ENCODE measurements around the gene VPS37C.

Gene VPS37C

GRCh38 chr11:61131586-61131985 lies 29.6 kb downstream of the VPS37C start:
- DNase-seq = no peak

DNA sequence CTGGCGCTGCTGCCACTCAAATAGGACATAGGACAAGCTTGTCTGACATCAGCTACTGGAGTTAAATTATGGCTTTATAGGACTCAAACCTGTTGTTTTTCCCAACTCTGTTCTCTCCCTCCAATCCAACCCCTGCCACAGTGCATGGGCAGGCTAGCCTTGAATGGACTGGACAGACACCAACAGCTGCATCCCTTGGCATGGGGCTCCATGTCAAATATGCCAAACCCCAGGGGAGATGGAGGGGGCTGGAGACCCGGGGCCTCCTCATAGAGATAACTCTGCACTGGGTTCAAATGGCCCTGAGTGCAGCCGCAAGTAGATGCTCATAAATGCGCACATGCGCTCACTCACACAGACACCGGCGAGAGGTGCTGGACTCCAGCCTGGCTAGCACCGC lies 30.0 kb downstream of the VPS37C start:
- DNase-seq = no peak

DNA sequence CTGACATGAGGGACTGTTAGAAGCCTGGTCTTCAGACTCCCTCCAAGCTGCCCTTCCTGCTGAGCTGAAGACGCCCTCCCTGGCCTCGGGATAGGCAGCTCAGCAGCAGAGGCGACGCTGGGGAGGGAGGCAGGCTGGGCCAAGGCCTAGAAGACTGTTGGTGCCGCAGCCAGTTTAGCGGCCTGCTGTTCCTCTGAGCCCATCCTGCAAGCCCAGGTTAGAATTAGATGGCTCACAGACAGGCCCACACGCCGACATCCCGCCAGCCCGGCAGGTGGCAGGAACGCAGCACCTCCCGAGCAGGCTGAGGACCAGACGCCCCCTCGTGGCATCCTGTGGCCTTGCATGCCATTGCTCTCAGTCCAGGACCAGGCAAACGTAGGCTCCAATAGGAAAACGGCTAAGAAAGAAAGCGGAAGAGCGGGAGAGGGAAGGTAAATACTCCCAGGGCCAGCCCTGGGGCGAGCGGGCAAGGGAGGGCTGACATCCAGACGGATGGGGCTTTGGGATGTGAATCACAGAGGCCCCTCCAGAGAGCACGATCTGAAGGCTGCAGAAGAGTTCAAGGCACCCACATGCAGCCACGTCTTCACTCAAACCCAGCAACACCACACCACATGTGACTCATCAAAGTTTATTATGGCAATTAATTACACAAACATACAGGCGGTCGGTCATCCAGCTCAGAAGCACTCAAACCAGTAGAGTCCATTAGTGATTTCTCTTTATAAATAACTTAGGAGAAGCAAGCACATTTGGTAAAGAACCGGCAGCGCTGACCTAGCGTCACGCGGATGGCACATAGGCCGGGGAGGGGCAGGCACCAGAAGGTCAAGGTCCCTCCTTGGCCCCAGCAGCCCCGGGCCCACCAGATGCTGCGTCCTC lies 31.3 kb downstream of the VPS37C start:
- DNase-seq = peak; percentile 93

DNA sequence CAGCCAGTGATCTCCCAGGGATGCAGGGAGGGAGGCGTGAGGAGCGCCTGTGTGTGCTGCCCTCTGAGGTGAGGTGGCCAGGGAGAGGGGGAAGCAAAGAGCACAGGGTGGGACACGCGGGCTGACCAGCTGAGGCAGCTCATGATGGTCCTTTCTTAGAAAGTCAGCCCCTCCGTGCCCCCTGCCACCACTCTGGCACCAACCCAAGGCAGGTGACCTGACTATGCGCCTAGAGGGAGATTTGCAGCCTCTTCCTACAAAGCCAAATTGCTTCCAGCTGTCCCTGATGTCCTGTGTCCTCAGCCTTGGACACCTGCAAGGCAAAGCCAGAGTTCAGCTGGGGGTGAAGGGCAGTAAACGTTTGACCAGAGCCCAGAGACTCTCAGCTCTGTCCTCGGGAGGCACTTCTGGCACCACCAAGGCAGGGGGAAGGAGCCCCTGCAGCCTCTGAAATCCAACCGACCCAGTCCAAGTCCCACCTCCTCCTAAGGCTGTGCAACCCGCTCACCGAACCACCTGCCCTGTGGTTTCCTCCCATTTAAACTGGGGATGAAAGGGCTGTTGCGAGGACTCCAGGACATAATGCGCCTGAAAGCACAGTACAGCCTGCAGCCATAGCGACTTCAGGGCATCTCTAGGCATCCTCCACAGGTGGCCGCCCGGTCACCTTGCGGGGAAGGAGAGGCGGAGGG lies 32.1 kb downstream of the VPS37C start:
- DNase-seq = no peak

GRCh38 chr11:61127991-61128390 lies 33.2 kb downstream of the VPS37C start:
- no peak for DNase-seq

- no peak for DNase-seq
These were observed 35.0 kb downstream of the VPS37C start for GRCh38 chr11:61126256-61126655.

DNA sequence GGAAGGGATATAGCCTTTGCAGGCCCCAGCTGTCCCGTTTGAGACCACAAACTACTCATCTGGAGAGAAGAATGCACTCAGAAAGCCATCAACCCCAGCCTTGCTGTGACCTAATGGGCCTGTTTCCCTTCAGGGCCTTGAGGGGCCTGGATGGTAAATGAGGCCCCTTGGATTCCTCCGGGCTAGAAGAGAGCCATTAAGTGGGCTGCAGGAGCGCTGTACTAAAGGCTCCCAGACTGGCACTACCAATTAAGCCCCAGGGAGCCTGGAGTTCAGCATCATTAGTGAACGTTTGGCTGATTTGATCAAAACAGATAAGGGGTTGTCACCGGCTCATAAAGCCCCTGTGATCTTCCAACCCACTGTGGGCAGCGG lies 35.9 kb downstream of the VPS37C start:
- no peak for DNase-seq

- no peak for DNase-seq
These were observed 36.5 kb downstream of the VPS37C start for GRCh38 chr11:61124574-61125309.

GRCh38 chr11:61123775-61124571 lies 37.3 kb downstream of the VPS37C start:
- peak; percentile 72 for DNase-seq

GRCh38 chr11:61122761-61123160 lies 38.5 kb downstream of the VPS37C start:
- DNase-seq = no peak

DNA sequence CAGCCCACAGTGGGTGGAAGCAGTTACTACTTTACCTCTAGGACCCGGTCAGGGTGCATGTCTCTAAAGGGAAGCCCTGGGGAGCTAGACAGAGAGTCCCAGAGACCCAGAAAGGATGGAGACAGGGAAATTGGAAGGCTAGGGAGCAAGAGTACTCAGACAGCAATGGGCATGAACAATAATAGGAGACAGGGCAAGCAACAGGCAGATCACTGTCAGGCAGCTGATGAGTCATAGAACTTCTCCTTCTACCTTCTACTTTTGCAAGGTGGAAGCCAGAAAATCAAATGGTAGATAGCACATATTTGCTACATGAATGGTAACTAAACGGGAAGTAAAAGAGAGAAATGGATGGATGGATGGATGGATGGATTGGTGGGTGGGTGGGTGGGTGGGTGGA lies 39.3 kb downstream of the VPS37C start:
- no peak for DNase-seq

- peak; percentile 68 for DNase-seq
These were observed 39.9 kb downstream of the VPS37C start for GRCh38 chr11:61121192-61121831.

DNA sequence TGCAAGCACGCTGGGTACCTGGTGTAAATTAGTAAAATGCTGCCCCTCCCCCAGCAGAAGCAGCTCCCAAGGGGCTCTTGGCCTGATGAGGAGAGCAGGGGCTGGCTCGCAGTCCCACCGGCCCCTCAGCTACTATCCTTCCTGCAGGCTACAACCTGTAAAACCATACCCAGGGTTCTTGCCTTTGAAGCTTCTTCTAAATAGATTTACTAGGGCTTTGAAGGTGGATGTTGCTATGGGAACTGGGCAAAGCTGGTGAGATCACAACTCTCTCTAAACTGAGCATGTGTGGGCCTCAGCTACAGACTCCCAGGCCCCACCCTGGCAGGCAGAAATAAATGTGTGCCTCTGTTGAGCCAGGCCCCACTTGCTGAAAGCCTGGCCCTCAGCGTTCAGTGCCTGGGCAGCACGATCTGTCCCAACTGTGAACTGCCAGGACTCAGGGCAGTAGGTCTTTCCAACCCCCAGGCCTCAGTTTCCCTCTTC lies 40.5 kb downstream of the VPS37C start:
- DNase-seq = peak; percentile 49

- DNase-seq = no peak
These were observed 41.0 kb downstream of the VPS37C start for GRCh38 chr11:61120099-61120705.

DNA sequence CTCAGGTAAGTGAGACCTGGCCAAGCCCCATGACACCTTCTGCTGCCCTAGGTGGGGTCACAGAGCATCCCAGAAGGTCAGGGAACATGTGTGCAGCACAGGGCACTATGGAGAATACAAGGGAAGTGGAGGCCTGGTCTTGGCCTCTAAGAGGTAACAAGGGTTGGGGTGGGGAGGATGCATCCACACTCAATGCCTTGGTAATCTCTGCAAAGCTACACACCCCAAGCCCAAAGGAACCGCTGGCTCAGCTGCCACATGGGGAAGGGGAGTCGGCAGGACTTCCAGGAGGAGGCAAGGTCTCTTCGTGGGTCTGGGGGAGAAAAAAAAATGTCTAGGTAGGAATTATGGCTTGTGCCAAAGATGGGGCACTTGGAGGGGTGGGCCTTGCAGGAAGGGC lies 41.7 kb downstream of the VPS37C start:
- DNase-seq = no peak

DNA sequence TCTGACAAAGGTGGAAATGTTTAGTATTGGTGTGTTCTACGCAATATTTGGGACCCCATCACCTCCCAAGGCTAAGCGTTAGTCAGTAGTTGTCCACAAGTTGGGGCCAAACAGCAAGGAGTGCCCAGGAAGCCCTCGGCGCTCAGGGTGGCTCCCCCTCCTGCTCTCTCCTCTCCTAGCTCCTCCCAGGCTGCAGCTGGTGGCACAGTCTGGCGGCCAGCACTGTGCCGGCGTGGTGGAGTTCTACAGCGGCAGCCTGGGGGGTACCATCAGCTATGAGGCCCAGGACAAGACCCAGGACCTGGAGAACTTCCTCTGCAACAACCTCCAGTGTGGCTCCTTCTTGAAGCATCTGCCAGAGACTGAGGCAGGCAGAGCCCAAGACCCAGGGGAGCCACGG lies 42.2 kb downstream of the VPS37C start:
- no peak for DNase-seq

DNA sequence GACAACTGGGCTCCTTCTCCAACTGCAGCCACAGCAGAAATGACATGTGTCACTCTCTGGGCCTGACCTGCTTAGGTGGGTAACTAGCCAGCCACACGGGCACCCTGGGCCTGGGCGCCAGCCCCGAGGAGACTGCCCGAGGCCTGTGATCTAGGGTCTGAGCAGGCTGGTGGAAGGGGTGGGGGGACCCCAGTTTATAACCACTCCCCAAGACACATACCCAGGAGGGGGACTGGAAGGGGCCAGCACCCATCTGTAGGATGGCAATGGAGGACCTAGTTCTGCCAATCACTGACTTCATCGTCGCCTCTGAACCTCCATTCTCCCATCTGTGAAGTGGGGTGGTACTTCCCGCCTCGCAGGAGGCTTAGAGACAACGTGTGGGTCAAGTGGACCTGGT lies 42.8 kb downstream of the VPS37C start:
- DNase-seq = no peak

GRCh38 chr11:61118004-61118403 lies 43.2 kb downstream of the VPS37C start:
- DNase-seq = no peak

DNA sequence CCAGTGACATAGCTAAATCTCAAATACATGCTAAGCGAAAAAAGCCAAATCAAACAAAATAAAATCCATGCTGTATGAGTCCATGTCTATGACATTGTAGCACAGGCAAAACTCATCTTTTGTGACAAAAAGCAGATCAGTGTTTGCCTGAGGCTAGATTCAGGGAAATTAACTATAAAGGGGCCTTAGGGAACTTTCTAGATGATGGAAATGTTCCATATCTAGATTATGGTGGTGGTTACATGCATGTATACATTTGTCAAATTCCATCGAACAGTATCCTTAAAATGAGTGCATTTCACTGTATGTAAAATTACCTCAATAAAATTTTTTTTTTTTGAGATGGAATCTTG lies 44.1 kb downstream of the VPS37C start:
- DNase-seq = no peak

- no peak for DNase-seq
These were observed 44.6 kb downstream of the VPS37C start for GRCh38 chr11:61116426-61117167.
